Skeletal muscle tissue (tissue), 4 donors: ENCODE data around the gene CUEDC2. TPM values are rescaled to one million over a fixed set of nuclear protein-coding genes. Genes with fewer than 3 reads are reported as not detected.

Source experiments
- H3K27ac ChIP-seq: one replicate; pipeline ENCODE4 v1.7.0; 2013; ENCODE audit warnings: mild to moderate bottlenecking, low read depth, low read length, inconsistent platforms
- H3K27me3 ChIP-seq, 3 donors: one replicate each; pipeline ENCODE4 v1.7.0; 2013; ENCODE audit warnings: low read length in 3 of 3; ENCODE audit not compliant: control insufficient read depth in 3 of 3, insufficient read depth in 3 of 3
- H3K36me3 ChIP-seq, 3 donors: one replicate each; pipeline ENCODE4 v1.7.0; 2013; ENCODE audit warnings: low read length in 3 of 3; ENCODE audit not compliant: control insufficient read depth in 3 of 3, insufficient read depth in 3 of 3
- H3K4me1 ChIP-seq, 3 donors: one replicate each; pipeline ENCODE4 v1.7.0; 2013; ENCODE audit warnings: low read length in 3 of 3, mild to moderate bottlenecking in 3 of 3; ENCODE audit not compliant: control insufficient read depth in 3 of 3, insufficient read depth in 3 of 3
- H3K4me3 ChIP-seq, 3 donors: one replicate each; pipeline ENCODE4 v1.7.0; 2013; ENCODE audit warnings: low read length in 3 of 3
- H3K9ac ChIP-seq, 3 donors: one replicate each; pipeline ENCODE4 v1.7.0; 2013; ENCODE audit warnings: low read length in 3 of 3, mild to moderate bottlenecking in 3 of 3, moderate library complexity in 2 of 3, low read depth in 1 of 3
- H3K9me3 ChIP-seq, 3 donors: one replicate each; pipeline ENCODE4 v1.7.0; 2013; ENCODE audit warnings: low read length in 3 of 3; ENCODE audit not compliant: control insufficient read depth in 3 of 3
- total RNA-seq: library from RNA; depleted of rRNA; stranded (reverse); fragments of >200 nt; gene quantifications from one replicate; pipeline ENCODE4 v1.2.3, GENCODE V29; 2014
- donor health status: Osteomylitis.

The CUEDC2 gene
- total RNA-seq, 1 donor from 2014 or later, result 31.3 TPM

DNA sequence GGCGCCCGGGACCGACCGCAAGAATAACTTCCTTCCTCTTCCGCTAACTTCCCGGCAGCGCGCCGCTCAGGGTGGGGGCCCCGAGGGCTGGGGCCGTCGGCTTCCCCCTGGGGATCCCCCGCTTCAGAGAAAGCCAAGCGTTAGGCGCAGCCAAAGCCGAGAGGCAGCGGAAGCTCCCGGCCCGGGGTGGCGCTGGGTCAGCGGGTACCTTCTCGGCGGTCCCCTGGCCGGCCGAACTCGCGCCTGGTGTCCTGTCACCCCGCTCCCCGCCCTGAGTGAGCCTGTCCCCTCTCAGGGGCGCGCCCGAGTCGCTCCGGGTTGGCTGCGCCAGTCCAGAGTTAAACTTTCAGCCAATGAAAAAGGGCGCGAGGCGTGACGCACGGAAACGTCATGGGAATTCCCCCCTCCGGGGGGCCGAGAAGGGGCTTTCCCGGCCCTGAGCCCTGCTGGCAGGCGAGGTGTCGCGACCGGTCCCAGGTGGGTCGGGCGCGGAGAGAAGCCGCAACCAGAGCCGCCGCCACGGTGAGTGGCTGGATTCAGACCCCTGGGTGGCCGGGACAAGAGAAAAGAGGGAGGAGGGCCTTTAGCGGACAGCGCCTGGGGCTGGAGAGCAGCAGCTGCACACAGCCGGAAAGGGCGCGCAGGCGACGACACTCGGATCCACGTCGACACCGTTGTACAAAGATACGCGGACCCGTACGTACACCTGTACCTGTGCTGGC lies 38.1 kb downstream of the CUEDC2 start:
- Histone ChIP-seq H3K36me3 (peaks cover 9 to 14% (median 11%) of the 10 kb centered on the region in 3 donors), H3K9ac (peak overlapping the region; percentile 79 to 94 (median 83)), H3K27me3 (no peaks in the 10 kb centered on the region), H3K9me3 (no peaks in the 10 kb centered on the region), H3K27ac (peak overlapping the region; percentile 97), H3K4me3 (peak overlapping the region; percentile 93 to 98 (median 94)), H3K4me1 (peaks cover 19 to 35% (median 27%) of the 10 kb centered on the region in 3 donors)

DNA sequence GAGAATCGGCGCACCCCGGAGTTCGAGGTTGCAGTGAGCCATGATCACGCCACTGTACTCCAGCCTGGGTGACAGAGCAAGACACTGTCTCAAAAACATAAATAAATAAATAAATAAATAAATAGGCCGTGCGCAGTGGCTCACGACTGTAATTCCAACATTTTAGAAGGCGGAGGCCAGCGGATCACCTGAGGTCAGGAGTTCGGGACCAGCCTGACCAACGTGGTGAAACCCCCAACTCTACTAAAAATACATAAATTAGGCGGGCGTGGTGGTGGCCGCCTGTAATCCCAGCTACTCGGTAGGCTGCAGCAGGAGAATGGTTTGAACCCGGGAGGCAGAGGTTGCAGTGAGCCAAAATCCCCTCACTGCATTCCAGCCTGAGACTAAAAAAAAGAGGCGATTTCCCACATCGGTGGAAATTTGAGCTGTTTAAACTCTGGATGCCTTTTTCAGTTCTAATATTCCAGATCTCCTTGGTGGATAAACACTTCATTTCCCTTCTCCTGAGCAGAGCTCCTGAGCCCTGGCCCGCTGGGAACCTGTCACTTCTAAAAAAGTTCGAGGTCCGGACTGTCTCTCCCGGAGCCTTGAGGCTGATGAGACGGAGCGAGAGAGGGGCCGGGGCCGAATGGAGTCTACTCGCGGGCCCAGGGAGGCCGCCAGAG lies 38.8 kb downstream of the CUEDC2 start:
- Histone ChIP-seq H3K9me3 (no peaks in the 10 kb centered on the region), H3K27me3 (no peaks in the 10 kb centered on the region), H3K36me3 (peaks cover 9 to 14% (median 11%) of the 10 kb centered on the region in 3 donors), H3K4me3 (peak overlapping the region; percentile 93 to 98 (median 94)), H3K4me1 (peaks cover 19 to 28% (median 23%) of the 10 kb centered on the region in 3 donors), H3K27ac (peak overlapping the region; percentile 97), H3K9ac (peak overlapping the region; percentile 79 to 94 (median 83))

DNA sequence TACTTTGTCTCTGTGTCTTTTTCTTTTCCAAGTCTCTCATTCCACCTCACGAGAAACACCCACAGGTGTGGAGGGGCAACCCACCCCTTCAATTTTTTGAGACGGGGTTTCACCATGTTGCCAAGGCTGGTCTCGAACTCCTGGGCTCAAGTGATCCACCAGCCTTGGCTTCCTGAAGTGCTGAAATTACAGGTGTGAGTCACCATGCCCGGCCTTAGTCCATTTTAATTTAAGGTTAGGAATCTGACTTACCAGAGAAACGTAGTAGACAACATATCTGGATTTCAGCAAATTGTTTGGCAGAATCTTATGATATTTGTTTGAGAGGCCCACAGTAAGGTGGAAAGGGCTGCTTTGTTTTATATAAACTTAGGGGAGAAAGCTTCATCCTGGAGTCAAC lies 40.1 kb downstream of the CUEDC2 start:
- no peak overlapping the region for H3K4me3 ChIP-seq
- H3K27ac ChIP-seq, result no peak overlapping the region
- H3K4me1 ChIP-seq, result peaks cover 19 to 22% (median 21%) of the 10 kb centered on the region in 3 donors
- H3K9ac ChIP-seq, result no peak overlapping the region
- H3K27me3 ChIP-seq, result no peaks in the 10 kb centered on the region
- H3K36me3 ChIP-seq, result peaks cover 2 to 3% (median 3%) of the 10 kb centered on the region in 3 donors
- H3K9me3 ChIP-seq, result no peaks in the 10 kb centered on the region

DNA sequence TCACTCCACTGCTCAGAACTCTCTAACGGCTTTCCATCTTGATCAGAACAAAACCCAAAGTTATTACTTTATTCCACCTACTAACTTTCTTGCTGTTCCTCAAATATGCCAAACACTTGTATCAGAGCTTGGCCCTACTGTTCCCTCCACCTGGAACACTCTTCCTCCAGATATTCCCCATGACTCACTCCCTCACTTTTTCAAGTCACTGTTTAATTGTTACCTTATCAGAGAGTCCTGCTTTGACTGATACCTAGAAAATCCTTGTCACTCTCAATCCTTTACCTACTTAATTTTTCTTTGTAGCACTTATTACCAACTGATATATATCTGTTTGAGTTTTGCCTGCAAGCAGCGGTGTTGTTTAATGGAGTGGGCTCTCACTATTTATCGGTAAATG lies 42.5 kb downstream of the CUEDC2 start:
- Histone ChIP-seq H3K4me1 (peaks cover 9 to 15% (median 10%) of the 10 kb centered on the region in 3 donors), H3K27ac (no peak overlapping the region), H3K9me3 (no peaks in the 10 kb centered on the region), H3K4me3 (no peak overlapping the region), H3K9ac (no peak overlapping the region), H3K36me3 (no peaks in the 10 kb centered on the region), H3K27me3 (no peaks in the 10 kb centered on the region)

DNA sequence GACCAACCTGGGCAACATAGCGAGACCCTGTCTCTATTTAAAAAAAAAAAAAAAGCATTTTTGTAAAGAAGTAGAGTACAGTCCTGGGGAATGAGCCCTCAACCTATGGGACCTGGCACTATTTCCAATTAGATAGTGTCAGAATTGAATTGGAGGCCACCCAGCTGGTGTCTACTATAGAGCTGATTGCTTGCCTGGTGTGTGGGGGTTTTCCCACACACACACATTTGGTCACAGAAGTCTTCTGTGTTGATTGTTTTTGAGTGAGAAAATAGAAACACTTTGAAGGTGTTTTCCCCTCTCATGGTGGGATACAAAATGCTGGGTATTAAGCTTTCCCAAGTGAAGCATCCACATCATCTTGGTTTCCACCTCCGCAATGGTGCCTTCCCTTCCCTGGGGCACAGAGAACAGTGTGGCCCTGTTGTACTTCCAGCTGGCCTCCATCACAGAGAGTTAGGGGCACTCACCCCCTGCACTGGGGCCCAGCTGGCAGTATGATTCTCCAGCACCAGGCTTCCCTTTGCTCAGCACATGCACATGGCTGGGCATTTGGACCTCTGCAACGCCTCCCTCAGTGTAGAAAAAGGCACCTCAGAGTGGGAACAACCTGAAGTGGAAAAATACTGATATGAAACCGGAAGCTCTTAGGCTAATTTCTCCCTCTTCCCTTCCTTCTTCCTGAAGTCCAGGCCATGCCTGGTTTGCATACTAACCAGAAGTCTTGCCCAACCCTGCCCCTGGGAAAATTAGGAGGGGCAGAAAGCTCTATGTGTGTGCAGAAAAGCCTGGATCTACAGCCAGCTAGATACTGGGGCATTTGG lies 47.6 kb downstream of the CUEDC2 start:
- Histone ChIP-seq H3K9me3 (no peaks in the 10 kb centered on the region), H3K27ac (no peak overlapping the region), H3K36me3 (peaks cover 21 to 24% (median 24%) of the 10 kb centered on the region in 3 donors), H3K4me3 (no peak overlapping the region), H3K9ac (no peak overlapping the region), H3K27me3 (no peaks in the 10 kb centered on the region), H3K4me1 (peaks cover 0 to 7% (median 0%) of the 10 kb centered on the region in 3 donors)

DNA sequence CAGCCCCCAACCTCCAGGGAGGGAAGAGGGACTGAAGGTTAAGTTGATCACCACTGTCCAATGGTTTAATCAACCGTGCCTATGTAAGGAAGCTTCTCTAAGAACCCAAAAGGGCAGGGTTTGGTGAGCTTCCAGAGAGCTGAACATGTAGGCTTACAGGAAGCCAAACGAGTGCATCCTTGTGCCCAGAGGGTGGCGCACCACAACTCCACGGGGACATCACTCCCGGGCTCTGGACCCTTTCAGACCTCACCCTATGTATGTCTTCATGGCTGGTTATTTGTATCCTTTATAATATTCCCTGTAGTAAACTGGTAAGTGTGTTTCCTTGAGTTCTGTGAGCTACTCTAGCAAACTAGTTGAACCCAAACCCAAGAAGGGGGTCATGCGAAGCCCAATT lies 48.3 kb downstream of the CUEDC2 start:
- no peaks in the 10 kb centered on the region for H3K27me3 ChIP-seq
- peaks cover 0 to 7% (median 0%) of the 10 kb centered on the region in 3 donors for H3K4me1 ChIP-seq
- no peak overlapping the region for H3K4me3 ChIP-seq

DNA sequence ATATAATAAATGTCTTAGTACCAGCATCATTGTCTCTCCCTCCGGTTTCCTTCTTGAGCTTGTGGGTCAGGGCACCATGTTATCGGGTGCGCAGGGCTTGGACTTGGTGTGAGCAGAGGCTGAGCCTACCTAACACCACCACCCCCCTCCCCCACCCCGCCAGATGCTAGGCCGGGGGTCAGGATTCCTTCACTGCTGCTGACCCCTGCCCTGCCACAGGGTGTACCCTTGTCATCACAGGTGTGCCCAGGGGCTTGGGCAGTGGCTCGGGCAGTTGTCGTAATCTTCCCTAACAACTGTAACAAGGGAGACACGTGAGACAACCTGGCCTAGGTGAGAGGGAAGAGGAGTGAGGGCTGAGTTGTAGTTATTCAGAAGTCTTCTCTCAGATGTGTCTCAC lies 49.5 kb downstream of the CUEDC2 start:
- Histone ChIP-seq H3K9ac (no peak overlapping the region), H3K27me3 (no peaks in the 10 kb centered on the region), H3K4me3 (no peak overlapping the region), H3K9me3 (no peaks in the 10 kb centered on the region), H3K27ac (no peak overlapping the region), H3K4me1 (peaks cover 0 to 7% (median 0%) of the 10 kb centered on the region in 3 donors), H3K36me3 (peaks cover 37 to 40% (median 39%) of the 10 kb centered on the region in 3 donors)

More for the DNA sequence above, 48.3 kb downstream of the CUEDC2 start:
- Histone ChIP-seq H3K9me3 (no peaks in the 10 kb centered on the region), H3K36me3 (peaks cover 29 to 32% (median 31%) of the 10 kb centered on the region in 3 donors), H3K9ac (no peak overlapping the region), H3K27ac (no peak overlapping the region)

DNA sequence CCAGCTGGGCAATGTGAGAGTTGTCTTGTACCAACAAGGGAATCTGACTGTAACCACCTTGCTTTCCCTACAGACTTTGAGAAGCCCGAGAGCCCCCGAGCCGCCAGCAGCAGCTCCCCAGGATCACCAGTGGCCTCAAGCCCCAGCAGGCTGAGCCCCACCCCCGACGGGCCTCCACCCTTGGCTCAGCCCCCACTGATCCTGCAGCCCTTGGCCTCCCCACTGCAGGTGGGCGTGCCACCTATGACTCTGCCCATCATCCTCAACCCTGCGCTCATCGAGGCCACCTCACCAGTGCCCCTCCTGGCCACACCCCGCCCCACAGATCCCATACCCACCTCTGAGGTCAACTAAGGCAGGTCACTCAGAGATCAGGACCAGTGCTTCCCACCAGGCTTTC lies 50.4 kb downstream of the CUEDC2 start:
- no peaks in the 10 kb centered on the region for H3K9me3 ChIP-seq
- no peak overlapping the region for H3K9ac ChIP-seq
- no peaks in the 10 kb centered on the region for H3K27me3 ChIP-seq
- no peak overlapping the region for H3K27ac ChIP-seq
- H3K4me1 ChIP-seq, result peaks cover 0 to 7% (median 0%) of the 10 kb centered on the region in 3 donors
- peaks cover 38 to 42% (median 42%) of the 10 kb centered on the region in 3 donors for H3K36me3 ChIP-seq
- H3K4me3 ChIP-seq, result no peak overlapping the region

DNA sequence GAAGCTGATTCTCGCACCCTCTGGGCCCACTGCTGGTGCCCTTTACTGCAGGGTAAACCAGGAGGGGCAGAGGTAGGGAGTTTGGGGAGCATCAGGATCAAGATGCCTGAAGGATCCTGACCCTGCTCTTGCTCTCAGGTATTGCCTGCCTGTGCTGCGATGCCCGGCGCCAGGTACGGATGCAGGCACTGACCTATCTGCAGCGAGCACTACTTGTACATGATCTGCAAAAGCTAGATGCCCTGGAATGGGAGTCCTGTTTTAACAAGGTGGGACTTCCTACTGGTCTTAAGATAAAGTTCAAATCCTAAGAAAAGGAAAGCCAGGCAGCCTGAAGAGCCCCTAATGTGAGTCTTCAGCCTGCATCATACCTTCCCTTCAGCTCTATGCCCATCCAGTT lies 53.0 kb downstream of the CUEDC2 start:
- Histone ChIP-seq H3K4me3 (no peak overlapping the region), H3K9me3 (no peaks in the 10 kb centered on the region), H3K27ac (no peak overlapping the region), H3K9ac (peak overlapping the region in 1 of 3 donors; percentile 8), H3K36me3 (peaks cover 59 to 62% (median 61%) of the 10 kb centered on the region in 3 donors), H3K27me3 (no peaks in the 10 kb centered on the region), H3K4me1 (no peaks in the 10 kb centered on the region)
